Panc1 (cell line): ENCODE measurements around the gene KIAA1217.

ENCODE experiments used
- POLR2AphosphoS5 ChIP-seq: IDR thresholded peaks from 2 replicates; pipeline ENCODE4 v1.6.1; 2012; ENCODE audit warnings: mild to moderate bottlenecking, low read depth, low read length, moderate library complexity
- SIN3A ChIP-seq: IDR thresholded peaks from 2 replicates; pipeline ENCODE4 v1.6.1; 2012; ENCODE audit warnings: low read depth, mild to moderate bottlenecking, low read length, moderate library complexity, borderline replicate concordance; ENCODE audit not compliant: insufficient read depth
- TCF7L2 ChIP-seq: IDR thresholded peaks from 2 replicates; pipeline ENCODE4 v1.6.1; 2011; ENCODE audit warnings: mild to moderate bottlenecking, low read depth, low read length, inconsistent platforms
- TF ChIP-seq, protein P1 (sequence below): fragments of 450-650 bp; IDR thresholded peaks from 2 replicates; pipeline ENCODE4 v1.5.1; 2017; ENCODE audit warnings: mild to moderate bottlenecking
- TF ChIP-seq, protein P2 (sequence below), 2 experiments: IDR thresholded peaks; 2 replicates each; pipeline ENCODE4 v1.6.1; 2011 to 2012; ENCODE audit warnings: low read depth in 2 of 2, control low read depth in 1 of 2, low read length in 1 of 2, mild to moderate bottlenecking in 1 of 2, moderate library complexity in 1 of 2; ENCODE audit not compliant: insufficient read depth in 1 of 2

DNA sequence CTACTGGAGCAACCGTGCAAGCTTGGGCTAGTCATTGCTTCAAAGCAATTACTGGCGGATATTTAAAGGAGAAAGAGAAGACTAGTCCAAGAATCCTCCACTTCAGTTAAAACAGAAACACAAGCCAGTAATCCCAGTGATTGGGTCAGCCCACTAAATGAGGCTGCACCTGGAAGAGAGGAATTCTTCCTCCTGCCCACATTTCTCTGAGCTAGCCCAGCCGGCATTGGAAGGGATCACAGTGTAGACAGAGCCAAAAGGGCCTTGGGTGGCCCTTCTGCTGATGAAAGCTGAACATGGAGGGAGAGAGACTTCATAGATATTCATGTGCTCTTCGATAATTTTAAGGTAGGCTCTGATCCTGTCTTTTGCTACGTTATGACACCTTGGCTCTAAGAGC lies 228.4 kb downstream of the KIAA1217 start:
- TF ChIP-seq, protein P1, sequence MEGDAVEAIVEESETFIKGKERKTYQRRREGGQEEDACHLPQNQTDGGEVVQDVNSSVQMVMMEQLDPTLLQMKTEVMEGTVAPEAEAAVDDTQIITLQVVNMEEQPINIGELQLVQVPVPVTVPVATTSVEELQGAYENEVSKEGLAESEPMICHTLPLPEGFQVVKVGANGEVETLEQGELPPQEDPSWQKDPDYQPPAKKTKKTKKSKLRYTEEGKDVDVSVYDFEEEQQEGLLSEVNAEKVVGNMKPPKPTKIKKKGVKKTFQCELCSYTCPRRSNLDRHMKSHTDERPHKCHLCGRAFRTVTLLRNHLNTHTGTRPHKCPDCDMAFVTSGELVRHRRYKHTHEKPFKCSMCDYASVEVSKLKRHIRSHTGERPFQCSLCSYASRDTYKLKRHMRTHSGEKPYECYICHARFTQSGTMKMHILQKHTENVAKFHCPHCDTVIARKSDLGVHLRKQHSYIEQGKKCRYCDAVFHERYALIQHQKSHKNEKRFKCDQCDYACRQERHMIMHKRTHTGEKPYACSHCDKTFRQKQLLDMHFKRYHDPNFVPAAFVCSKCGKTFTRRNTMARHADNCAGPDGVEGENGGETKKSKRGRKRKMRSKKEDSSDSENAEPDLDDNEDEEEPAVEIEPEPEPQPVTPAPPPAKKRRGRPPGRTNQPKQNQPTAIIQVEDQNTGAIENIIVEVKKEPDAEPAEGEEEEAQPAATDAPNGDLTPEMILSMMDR: no peak
- TF ChIP-seq, protein P2, sequence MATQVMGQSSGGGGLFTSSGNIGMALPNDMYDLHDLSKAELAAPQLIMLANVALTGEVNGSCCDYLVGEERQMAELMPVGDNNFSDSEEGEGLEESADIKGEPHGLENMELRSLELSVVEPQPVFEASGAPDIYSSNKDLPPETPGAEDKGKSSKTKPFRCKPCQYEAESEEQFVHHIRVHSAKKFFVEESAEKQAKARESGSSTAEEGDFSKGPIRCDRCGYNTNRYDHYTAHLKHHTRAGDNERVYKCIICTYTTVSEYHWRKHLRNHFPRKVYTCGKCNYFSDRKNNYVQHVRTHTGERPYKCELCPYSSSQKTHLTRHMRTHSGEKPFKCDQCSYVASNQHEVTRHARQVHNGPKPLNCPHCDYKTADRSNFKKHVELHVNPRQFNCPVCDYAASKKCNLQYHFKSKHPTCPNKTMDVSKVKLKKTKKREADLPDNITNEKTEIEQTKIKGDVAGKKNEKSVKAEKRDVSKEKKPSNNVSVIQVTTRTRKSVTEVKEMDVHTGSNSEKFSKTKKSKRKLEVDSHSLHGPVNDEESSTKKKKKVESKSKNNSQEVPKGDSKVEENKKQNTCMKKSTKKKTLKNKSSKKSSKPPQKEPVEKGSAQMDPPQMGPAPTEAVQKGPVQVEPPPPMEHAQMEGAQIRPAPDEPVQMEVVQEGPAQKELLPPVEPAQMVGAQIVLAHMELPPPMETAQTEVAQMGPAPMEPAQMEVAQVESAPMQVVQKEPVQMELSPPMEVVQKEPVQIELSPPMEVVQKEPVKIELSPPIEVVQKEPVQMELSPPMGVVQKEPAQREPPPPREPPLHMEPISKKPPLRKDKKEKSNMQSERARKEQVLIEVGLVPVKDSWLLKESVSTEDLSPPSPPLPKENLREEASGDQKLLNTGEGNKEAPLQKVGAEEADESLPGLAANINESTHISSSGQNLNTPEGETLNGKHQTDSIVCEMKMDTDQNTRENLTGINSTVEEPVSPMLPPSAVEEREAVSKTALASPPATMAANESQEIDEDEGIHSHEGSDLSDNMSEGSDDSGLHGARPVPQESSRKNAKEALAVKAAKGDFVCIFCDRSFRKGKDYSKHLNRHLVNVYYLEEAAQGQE (IDR thresholded peaks at IDR 0.05; ENCODE audit: insufficient read depth in 1 of 2, low read depth in 2 of 2, low read length in 1 of 2): no peak
- no peak for TF ChIP-seq POLR2AphosphoS5
- TF ChIP-seq SIN3A: no peak
- no peak for TF ChIP-seq TCF7L2
